ENCODE results near the gene TBC1D1.

TBC1D1 gene

DNA sequence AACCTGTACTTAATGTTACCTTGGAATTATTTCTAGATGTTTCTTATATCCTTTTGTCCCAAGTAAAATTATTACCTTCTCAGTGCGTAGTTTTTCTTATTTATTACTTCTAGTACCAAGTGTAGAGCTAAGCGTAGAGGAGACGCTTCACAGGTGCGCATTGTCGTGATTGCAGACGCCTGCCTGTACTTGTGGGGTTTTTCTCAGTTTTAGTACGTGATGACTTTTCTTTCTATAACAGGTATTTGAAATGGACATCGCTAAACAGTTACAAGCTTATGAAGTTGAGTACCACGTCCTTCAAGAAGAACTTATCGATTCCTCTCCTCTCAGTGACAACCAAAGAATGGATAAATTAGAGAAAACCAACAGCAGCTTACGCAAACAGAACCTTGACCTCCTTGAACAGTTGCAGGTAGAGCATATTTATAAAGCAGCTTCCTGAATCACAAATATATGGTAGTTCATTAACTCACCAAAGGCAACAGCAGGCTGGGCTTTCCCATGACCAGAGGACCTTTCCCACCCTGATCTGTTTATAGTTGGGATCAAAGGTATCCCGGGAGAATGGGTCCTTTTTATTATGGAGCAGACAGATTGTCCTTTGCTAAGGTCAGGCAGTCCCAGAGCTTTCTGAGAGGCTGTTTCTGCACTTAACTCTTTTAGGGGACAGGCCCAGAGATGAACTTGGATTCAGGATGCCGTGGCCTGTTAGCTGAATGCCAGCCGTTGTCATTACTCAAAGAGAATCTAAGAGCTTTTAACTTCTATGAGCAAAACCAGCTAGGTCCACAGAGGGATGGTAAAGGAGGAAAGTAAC is 242.2 kb downstream of the TBC1D1 start:
- H3K27me3 ChIP-seq (ENCODE audit: insufficient read depth, low read length): no peaks in the 10 kb centered on the region
- no peak for TF ChIP-seq EZH2 (IDR thresholded peaks at IDR 0.05; ENCODE audit: borderline replicate concordance, low read length)
- TF ChIP-seq, protein P1, sequence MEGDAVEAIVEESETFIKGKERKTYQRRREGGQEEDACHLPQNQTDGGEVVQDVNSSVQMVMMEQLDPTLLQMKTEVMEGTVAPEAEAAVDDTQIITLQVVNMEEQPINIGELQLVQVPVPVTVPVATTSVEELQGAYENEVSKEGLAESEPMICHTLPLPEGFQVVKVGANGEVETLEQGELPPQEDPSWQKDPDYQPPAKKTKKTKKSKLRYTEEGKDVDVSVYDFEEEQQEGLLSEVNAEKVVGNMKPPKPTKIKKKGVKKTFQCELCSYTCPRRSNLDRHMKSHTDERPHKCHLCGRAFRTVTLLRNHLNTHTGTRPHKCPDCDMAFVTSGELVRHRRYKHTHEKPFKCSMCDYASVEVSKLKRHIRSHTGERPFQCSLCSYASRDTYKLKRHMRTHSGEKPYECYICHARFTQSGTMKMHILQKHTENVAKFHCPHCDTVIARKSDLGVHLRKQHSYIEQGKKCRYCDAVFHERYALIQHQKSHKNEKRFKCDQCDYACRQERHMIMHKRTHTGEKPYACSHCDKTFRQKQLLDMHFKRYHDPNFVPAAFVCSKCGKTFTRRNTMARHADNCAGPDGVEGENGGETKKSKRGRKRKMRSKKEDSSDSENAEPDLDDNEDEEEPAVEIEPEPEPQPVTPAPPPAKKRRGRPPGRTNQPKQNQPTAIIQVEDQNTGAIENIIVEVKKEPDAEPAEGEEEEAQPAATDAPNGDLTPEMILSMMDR (IDR thresholded peaks at IDR 0.05; ENCODE audit: low read length): no peak
- H3K9me3 ChIP-seq (ENCODE audit: low read length): no peaks in the 10 kb centered on the region
- H3K4me3 ChIP-seq (ENCODE audit: low read depth, low read length, poor library complexity, severe bottlenecking): no peak overlapping the region
- no peak overlapping the region for H2AFZ ChIP-seq (ENCODE audit: low read length)
- H3K4me2 ChIP-seq (ENCODE audit: low read length): no peak overlapping the region
- H3K9ac ChIP-seq (ENCODE audit: low read length): no peak overlapping the region
- H3K4me1 ChIP-seq (ENCODE audit: insufficient read depth, low read length, severe bottlenecking): no peaks in the 10 kb centered on the region
- H3K27ac ChIP-seq (ENCODE audit: low read depth, low read length, poor library complexity, severe bottlenecking): no peak overlapping the region
- no peaks in the 10 kb centered on the region for H3F3A ChIP-seq (ENCODE audit: insufficient read depth, low read length)
- H4K20me1 ChIP-seq (ENCODE audit: insufficient read depth, low read length): no peaks in the 10 kb centered on the region
- H3K9me2 ChIP-seq (ENCODE audit: low read depth, low read length): no peaks in the 10 kb centered on the region
- H3K79me2 ChIP-seq (ENCODE audit: insufficient read depth, low read length): no peaks in the 10 kb centered on the region
- peaks cover 98% of the 10 kb centered on the region for H3K36me3 ChIP-seq (ENCODE audit: insufficient read depth, low read length)

DNA sequence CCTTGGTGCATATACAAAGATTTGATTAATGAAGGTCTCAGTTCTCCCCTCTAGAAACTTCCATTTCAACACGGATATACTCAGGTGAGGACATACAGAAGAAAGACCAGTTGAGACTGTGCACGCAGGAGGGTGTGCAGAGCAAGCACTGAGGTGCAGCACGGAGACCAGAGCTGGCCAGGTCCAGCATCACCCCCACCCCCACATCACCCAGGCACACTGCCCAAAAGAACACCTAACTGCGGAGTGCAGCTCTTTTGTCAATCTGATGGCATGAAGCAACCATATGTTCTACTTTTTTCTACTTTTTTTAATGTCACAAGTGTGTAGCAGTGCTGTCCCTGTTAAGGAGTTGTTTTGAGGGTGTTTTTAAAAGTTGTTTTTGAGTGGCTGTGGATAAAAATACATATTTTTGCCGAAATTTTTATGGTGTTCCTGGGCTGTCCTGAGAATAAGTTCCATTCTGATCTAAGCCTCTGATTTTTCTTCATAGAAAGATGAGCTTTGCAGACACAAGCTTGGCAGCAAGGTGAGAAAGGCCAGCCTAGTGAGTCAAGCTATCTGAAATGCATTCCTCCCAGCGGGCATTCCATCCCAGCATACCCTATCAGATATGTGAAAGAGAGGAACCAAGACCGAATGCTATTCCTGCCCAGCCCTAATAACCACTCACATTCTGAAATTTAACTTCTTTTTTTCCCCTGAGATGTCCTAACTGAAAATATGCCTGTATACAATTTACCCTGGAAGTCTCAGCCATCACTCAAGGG is 243.0 kb downstream of the TBC1D1 start:
- Histone ChIP-seq H3K4me2 (ENCODE audit: low read length) (no peak overlapping the region), H3K27me3 (ENCODE audit: insufficient read depth, low read length) (no peaks in the 10 kb centered on the region), H3K9me3 (ENCODE audit: low read length) (no peaks in the 10 kb centered on the region), H3K4me3 (ENCODE audit: low read depth, low read length, poor library complexity, severe bottlenecking) (no peak overlapping the region), H2AFZ (ENCODE audit: low read length) (no peak overlapping the region), H3K79me2 (ENCODE audit: insufficient read depth, low read length) (no peaks in the 10 kb centered on the region), H3K9ac (ENCODE audit: low read length) (no peak overlapping the region), H3K36me3 (ENCODE audit: insufficient read depth, low read length) (peaks cover 98% of the 10 kb centered on the region), H4K20me1 (ENCODE audit: insufficient read depth, low read length) (no peaks in the 10 kb centered on the region), H3K27ac (ENCODE audit: low read depth, low read length, poor library complexity, severe bottlenecking) (no peak overlapping the region), H3K4me1 (ENCODE audit: insufficient read depth, low read length, severe bottlenecking) (no peaks in the 10 kb centered on the region), H3K9me2 (ENCODE audit: low read depth, low read length) (no peaks in the 10 kb centered on the region), H3F3A (ENCODE audit: insufficient read depth, low read length) (no peaks in the 10 kb centered on the region)
- TF ChIP-seq, protein P1 (IDR thresholded peaks at IDR 0.05; ENCODE audit: low read length): no peak
- TF ChIP-seq EZH2 (IDR thresholded peaks at IDR 0.05; ENCODE audit: borderline replicate concordance, low read length): no peak

DNA sequence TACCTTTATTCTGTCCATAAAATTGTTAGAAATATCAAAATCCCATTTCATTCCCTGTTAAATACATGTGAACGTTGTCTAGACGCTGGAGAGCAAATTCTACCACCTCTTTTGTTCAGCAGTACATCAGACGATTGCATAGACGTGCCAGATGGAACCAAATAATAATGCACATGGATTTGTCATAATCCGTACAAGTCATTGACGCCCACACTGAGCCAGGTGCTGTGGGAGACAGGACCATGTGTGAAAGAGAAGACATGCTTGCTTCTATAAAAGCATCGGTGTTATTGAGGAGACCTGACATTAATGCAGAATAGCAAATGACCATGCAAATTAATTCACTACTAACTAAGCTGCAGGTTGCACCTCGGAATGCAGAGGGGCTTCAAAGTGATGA is 244.3 kb downstream of the TBC1D1 start:
- H3K9me2 ChIP-seq (ENCODE audit: low read depth, low read length): no peaks in the 10 kb centered on the region
- no peaks in the 10 kb centered on the region for H3K27me3 ChIP-seq (ENCODE audit: insufficient read depth, low read length)
- H3K4me2 ChIP-seq (ENCODE audit: low read length): no peak overlapping the region
- H4K20me1 ChIP-seq (ENCODE audit: insufficient read depth, low read length): no peaks in the 10 kb centered on the region
- no peak overlapping the region for H3K4me3 ChIP-seq (ENCODE audit: low read depth, low read length, poor library complexity, severe bottlenecking)
- H3K36me3 ChIP-seq (ENCODE audit: insufficient read depth, low read length): peaks cover 98% of the 10 kb centered on the region
- no peak for TF ChIP-seq EZH2 (IDR thresholded peaks at IDR 0.05; ENCODE audit: borderline replicate concordance, low read length)
- TF ChIP-seq, protein P1 (IDR thresholded peaks at IDR 0.05; ENCODE audit: low read length): no peak
- H3K9ac ChIP-seq (ENCODE audit: low read length): no peak overlapping the region
- no peaks in the 10 kb centered on the region for H3K9me3 ChIP-seq (ENCODE audit: low read length)
- no peaks in the 10 kb centered on the region for H3K4me1 ChIP-seq (ENCODE audit: insufficient read depth, low read length, severe bottlenecking)
- no peaks in the 10 kb centered on the region for H3K79me2 ChIP-seq (ENCODE audit: insufficient read depth, low read length)
- no peaks in the 10 kb centered on the region for H3F3A ChIP-seq (ENCODE audit: insufficient read depth, low read length)
- H2AFZ ChIP-seq (ENCODE audit: low read length): no peak overlapping the region
- no peak overlapping the region for H3K27ac ChIP-seq (ENCODE audit: low read depth, low read length, poor library complexity, severe bottlenecking)
